Hypothalamus (tissue), 51 donors: ENCODE measurements around the gene PGAM2.

Experiments used
- DNase-seq, 51 donors: peaks; one replicate each; lab custom pipeline; 2025; lab: John Stamatoyannopoulos, UW

PGAM2 gene

DNA sequence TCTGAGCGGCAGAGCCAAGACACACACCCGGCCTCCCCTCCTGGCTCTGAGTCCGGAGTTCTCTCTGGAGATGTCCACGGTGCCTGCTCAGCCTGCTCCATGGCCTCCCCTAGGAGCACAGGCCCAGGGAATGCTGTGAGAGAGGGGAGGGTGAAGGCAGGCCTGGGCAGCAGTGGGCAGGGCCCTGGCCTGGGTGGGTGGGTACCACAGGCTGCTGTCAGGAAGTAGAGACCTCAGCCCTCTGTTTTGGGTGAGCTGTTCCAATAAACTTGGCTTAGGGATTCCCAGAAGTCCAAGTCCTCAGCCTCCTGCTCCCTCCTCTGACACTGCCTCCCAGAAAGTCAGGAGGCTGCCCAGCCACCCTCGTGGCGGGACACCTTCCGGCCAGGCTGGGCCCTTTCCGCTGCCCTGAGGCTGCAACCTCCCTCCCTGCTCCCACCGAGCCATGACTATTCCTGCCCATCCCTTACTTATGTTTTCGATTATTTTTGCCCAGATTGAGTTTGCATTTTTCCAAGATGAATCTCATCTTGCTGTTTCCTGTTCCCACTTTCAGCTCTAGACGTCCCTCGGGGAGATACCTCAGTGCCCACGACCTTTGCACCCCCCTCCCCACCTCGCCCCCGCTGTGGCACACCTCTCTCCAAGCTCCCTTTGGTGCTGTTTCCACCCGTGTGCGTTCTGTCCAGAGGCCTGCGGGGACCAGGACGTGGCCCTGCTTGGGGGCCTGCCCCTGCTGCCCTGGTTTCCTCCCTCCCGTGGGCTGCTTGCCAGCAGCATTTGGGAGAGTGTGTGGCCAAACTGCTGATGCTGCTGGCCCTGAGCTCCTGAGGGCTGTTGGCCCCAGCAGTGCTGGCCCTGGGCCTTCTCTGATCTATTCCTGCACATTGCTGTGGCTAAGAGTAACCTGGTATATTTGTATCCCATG lies 22.8 kb upstream of the PGAM2 start:
- peak in 23 of 51 donors; percentile 11 to 69 (median 48) for DNase-seq

- DNase-seq, result no peak
These were observed 21.3 kb upstream of the PGAM2 start for GRCh38 chr7:44086627-44087026.

- DNase-seq, result no peak
These were observed 20.2 kb upstream of the PGAM2 start for GRCh38 chr7:44085546-44085945.

DNA sequence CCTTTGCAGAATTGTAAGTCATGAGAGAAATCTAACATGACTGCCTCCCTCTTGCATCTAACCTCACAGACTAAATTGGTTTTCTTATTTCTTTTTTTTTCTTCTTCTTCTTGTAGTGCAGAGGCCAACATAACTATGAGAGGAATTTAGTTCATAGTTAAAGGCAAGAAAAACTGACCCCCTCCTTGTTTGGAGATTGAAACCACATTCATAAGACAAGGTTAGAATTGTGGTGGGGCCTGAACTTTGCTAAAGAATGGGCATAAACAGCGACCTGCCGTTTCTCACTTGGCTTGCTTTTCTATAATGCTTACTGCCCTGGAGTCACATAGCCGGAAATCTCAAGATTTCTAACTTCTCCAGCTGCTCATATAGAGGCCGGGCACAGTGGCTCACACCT lies 19.3 kb upstream of the PGAM2 start:
- DNase-seq, result no peak

- DNase-seq, result no peak
These were observed 18.4 kb upstream of the PGAM2 start for GRCh38 chr7:44083796-44084195.

DNA sequence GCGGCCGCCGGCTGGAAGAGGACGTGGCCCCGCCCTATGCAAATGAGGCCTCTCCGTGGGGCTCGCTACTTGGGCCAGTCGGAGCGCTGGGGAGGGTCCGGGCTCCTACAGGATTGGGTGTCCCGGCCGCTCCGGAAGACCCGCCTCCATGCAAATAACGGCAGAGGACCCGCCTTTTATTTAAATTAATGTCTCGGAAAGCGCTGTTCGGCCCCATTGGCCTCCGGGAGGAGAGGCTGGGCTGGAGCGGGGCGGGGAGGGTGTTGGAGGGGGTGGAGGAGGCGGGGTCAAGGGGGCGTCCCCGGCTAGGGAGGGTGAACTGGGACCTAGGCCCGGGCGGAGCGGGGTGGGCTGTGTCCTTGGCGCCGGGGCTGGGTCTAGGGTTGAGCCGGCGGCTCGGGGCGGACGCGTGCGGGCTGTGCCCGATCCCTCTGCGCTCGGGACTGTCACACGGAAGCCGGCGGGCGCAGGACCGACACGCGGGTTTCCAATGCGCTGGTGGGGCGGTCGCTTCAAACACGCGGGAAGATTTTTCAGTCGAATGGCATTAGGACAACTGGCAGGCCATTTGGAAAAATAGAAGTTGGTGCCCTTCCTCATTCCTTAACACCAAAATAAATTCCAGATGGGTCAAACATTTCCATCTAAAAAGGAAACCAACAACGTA lies 17.3 kb upstream of the PGAM2 start:
- DNase-seq, result peak; percentile 73 to 100 (median 98)

GRCh38 chr7:44081266-44081748 lies 15.9 kb upstream of the PGAM2 start:
- no peak for DNase-seq

DNA sequence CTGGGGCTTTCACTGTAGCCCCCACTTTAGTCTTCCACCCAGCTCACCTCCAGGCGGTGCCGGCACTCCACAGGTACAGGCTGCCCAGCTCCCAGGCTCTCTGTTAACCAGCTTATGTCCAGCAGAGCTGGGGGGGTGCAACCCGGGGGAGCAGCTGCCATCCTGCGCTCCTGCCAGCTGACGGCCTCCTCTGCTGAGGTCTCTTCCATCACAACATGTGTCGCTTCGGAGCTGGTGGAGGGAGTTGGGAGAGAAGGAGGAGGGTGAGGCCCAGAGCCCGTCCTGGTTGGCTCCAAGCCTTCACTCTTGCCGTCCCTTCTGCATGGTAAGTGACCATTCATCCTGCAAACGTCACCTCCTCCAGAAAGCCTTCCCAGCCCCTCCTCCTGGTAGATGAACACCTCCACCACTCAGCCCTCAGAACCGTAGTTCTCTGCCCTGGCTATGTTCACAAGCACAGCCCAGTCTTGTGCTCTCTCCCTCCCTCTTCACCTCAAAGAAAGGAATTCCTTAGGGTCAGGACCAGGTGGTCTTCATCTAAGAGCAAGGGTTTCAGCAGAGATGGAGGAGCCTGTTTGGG lies 15.4 kb upstream of the PGAM2 start:
- no peak for DNase-seq

GRCh38 chr7:44080118-44080517 lies 14.8 kb upstream of the PGAM2 start:
- no peak for DNase-seq

- no peak for DNase-seq
These were observed 14.1 kb upstream of the PGAM2 start for GRCh38 chr7:44079331-44080021.

GRCh38 chr7:44078521-44078920 lies 13.2 kb upstream of the PGAM2 start:
- DNase-seq, result no peak

- no peak for DNase-seq
These were observed 12.3 kb upstream of the PGAM2 start for GRCh38 chr7:44077681-44078091.

DNA sequence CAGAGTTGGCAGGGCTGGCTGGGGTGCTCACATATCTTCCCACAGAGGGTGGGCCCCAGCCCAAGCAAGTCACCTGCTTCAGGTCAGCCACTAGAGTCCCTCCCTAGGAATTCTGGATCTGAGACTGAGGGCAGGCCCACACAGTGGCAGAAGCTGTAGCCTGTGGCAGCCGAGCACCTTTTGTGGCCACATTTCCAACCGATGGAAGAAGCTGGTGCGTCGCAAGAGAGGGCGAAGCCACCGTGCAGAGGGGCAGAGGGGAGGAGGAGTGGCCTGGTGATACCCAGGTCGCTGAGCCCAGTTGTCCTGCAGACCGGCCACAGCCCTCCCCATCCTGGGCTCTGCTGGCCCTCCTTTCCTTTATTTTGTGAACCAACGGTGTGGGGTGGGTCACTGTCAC lies 11.7 kb upstream of the PGAM2 start:
- DNase-seq, result no peak

DNA sequence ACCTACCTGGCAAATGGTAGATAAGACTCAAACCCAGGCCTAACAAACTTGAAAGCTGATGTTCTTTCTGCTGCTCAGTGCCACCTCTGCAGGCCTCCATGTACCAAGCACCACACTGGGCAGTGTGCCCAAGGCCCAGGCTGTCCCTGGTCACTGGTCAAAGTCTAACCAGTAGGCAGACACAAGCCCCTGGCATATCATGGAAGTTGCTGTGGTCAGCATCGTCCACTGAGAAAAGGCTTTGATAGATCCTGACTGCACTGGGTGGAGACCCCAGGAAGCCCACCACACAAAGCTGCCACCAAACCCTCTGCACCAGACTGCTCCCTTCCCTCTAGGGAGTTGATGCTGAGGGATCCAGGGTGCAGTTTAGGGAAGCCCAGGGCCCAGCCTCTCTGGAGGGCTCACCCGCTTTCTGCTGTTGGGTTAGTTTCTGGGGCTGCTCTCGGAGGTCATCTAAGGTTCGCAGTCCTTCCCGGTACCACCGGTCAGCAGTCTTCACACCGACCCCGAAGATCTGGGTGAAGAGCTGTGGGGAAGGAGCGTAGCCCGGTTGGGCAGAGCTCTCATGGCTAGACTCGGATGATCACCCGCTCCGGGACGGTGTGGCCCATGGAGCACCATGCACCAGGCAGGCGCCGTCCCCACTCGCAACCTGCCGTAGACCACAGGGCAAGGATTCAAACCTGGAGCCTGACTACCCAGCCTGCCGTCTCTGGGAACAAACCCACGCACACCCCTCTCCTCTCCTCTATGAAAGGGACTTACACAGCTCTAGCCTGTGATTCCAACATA lies 10.9 kb upstream of the PGAM2 start:
- no peak for DNase-seq

GRCh38 chr7:44075296-44076075 lies 10.1 kb upstream of the PGAM2 start:
- DNase-seq, result no peak

DNA sequence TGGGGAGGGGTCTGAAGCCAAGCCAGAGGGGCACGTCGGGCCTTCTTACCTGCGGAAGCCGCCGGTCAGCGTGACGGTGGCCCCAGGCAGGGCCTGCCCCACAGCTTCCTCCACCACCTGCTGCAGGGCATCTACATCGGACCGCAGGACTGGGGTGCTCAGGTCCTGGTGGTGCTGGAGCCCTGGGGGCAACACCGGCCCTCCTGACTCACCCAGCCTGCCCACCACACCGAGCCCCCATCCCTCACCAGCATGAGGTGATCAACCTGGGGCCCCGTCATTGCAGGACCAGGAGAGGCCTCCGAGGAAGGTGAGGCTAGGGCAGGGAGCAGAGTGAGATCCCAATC lies 9.0 kb upstream of the PGAM2 start:
- no peak for DNase-seq

DNA sequence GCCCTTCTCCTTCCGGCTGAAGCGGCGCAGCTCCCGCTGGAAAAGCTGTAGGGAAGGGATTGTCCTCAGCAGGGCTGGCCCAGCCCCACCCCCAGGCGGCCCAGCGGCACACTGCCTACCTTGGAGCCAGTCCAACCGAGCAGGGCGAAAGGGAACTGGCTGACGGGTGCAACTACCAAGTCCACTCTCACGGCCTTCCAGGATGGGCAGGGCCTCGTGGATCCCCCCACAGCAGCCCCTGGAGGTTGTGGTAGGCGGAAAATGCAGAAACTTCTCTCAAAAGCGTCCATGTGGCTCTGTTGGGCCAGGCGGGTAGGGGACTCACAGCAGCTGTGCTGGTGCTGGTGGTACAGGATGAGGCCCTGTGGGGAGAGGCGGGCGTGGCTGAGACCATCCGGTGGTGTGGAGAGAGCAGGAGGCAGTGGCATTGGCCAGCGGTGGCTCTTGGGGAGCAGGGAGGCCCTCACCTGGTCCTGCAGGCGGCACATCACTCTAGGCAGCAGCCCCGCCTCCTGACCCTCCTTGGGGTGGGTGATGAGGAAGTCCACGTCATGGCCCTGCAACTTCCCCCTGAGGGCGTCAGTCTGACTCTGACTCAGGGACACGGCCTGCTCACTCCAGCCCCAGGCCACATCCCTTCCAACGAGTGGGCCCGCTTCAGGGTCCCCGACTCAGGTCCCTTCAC lies 8.4 kb upstream of the PGAM2 start:
- DNase-seq, result peak in 46 of 51 donors; percentile 16 to 86 (median 62)

DNA sequence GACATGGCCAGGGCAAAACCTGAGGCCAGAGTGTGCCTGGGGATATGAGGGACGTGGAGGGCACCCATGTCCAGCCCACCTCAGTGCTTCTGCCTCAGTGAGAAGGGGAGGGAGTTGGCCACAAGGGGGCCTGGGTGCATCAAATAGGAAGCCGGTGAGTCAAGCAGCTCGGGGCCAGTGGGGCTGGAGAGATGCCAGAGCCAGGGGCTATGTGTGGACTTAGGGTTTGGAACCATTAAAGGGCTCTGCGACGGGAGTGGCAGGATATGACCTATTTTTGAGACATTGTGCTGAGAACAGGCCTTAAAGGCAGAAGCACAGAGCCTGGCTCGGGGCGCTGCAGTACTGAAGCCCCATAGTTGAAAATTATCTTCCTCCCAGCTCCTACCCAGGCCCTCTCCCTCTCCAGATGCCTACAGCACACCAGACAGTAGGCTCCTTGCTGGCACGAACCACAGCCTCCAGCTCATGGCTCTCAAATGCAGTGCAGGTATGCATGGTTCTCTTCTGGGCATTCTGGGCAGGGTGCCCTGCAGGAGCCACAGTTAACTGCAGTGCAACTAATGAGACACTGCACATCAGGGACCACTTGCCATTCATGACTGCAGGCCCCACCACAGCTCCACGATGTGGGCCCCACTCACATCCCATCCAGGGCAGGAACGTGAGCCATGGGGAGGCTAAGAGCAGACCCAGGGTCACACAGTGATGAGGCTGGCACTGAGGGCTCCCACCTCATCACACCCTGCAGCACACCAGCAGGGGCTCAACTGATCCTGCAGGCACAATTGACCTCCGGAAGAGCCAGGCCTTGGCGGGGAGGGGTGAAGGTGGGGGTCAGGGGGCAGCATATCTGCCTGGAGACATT lies 7.2 kb upstream of the PGAM2 start:
- DNase-seq, result peak in 33 of 51 donors; percentile 9 to 68 (median 43)
